Peyer's patch (tissue), 4 donors: Measurements from ENCODE around the gene DPEP3. TPM values are rescaled to one million over a fixed set of nuclear protein-coding genes. Genes with fewer than 3 reads are reported as not detected.
A peak's percentile ranks its signal among the peaks of the same experiment; 100 is the strongest.

Source experiments
- DNase-seq, 3 donors: peaks; one replicate each; pipeline ENCODE4 v3.0.0-alpha.2; 2017 to 2019
- H3K27ac ChIP-seq, 4 donors: fragments of 200-600 bp; sonication (generic); one replicate each; pipeline ENCODE4 v1.5.1; 2016 to 2019
- H3K27me3 ChIP-seq, 2 donors: fragments of 200-600 bp; sonication (generic); one replicate each; pipeline ENCODE4 v1.5.1; 2019
- H3K36me3 ChIP-seq, 3 donors: fragments of 200-600 bp; sonication (generic); one replicate each; pipeline ENCODE4 v1.5.1; 2016 to 2019
- H3K4me1 ChIP-seq, 4 donors: fragments of 200-600 bp; sonication (generic); one replicate each; pipeline ENCODE4 v1.5.1; 2016 to 2019
- H3K4me3 ChIP-seq, 4 donors: fragments of 200-600 bp; sonication (generic); 1 replicate in 3 of 4; 2 replicates in 1 of 4; pipeline ENCODE4 v1.5.1; 2016 to 2019; ENCODE audit warnings: mild to moderate bottlenecking in 1 of 4
- H3K9me3 ChIP-seq, 4 donors: fragments of 200-600 bp; sonication (generic); one replicate each; pipeline ENCODE4 v1.5.1; 2016 to 2019; ENCODE audit warnings: mild to moderate bottlenecking in 1 of 4
- CTCF ChIP-seq, 6 experiments: fragments of 450-650 bp in 4 of 6; fragments of 200-600 bp in 2 of 6; sonication (generic) in 1 of 6; IDR thresholded peaks; one replicate each; pipeline ENCODE4 v1.5.1; 2017 to 2019; ENCODE audit warnings: antibody characterized with exemption in 6 of 6, mild to moderate bottlenecking in 3 of 6, moderate library complexity in 1 of 6
- POLR2A ChIP-seq, 2 donors: fragments of 450-650 bp; IDR thresholded peaks; one replicate each; pipeline ENCODE4 v1.5.1; 2017; ENCODE audit warnings: antibody characterized with exemption in 2 of 2, mild to moderate bottlenecking in 2 of 2, moderate library complexity in 2 of 2
- total RNA-seq, 4 donors: library from RNA; depleted of rRNA; stranded (reverse); fragments of >200 nt; gene quantifications; one replicate each; pipeline ENCODE4 v1.1.0, GENCODE V29; 2016

DPEP3 gene
- total RNA-seq, 4 donors from 2014 or later: not detected

DNA sequence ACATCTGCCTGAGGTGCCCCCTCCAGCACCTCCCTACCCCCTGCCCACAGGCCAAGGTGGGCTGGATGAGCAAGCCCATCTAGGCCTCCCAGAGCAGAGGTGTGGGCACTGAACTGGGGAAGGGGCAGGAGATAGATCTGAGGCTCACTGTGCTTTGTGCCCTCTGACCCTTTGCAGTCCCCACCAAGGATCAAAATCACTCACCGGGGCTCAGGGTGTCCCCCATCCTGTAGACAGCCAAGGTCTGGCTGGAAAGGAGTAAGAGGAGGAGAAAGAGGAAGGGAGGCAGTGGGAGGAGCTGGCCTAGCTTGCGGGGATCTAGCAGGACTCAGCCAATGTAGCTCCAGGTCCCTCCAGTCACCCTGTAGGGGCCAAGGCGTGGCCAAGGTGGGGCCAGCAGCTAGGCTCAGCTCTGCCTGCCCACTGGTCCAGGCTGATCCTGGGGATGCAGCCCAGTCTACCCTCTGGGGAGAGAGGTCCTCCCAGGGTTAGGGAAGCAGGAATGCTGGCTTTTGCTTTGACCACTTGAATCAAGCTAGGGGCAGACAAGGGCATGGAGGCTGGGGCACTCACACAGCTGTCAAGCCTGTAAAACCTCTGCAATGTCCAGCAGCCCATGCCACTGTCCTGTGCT lies 13.6 kb downstream of the DPEP3 start:
- Histone ChIP-seq H3K27ac (peak overlapping the region in 3 of 4 donors; percentile 88 to 96 (median 93)), H3K4me1 (peaks cover 0 to 46% (median 7%) of the 10 kb centered on the region in 4 donors), H3K9me3 (no peaks in the 10 kb centered on the region), H3K36me3 (peaks cover 0 to 10% (median 0%) of the 10 kb centered on the region in 3 donors), H3K4me3 (peak overlapping the region in 2 of 4 donors; percentile 78 to 90), H3K27me3 (no peaks in the 10 kb centered on the region)
- DNase-seq: no peak
- TF ChIP-seq CTCF (IDR thresholded peaks at IDR 0.05): no peak
- no peak for TF ChIP-seq POLR2A (IDR thresholded peaks at IDR 0.05)

- H3K27ac ChIP-seq: peak overlapping the region in 2 of 4 donors; percentile 93 to 96
- TF ChIP-seq POLR2A (IDR thresholded peaks at IDR 0.05): no peak
- no peak for TF ChIP-seq CTCF (IDR thresholded peaks at IDR 0.05)
Observed at GRCh38 chr16:67965668-67966548, 14.4 kb downstream of the DPEP3 start.

GRCh38 chr16:67964477-67965131 lies 15.7 kb downstream of the DPEP3 start:
- no peak for DNase-seq
- TF ChIP-seq POLR2A (IDR thresholded peaks at IDR 0.05): no peak
- no peak for TF ChIP-seq CTCF (IDR thresholded peaks at IDR 0.05)
- Histone ChIP-seq H3K27me3 (no peaks in the 10 kb centered on the region), H3K4me3 (no peak overlapping the region), H3K9me3 (no peaks in the 10 kb centered on the region), H3K36me3 (peaks cover 0 to 23% (median 0%) of the 10 kb centered on the region in 3 donors), H3K4me1 (peaks cover 0 to 59% (median 7%) of the 10 kb centered on the region in 4 donors), H3K27ac (no peak overlapping the region)

More at GRCh38 chr16:67965668-67966548, 14.4 kb downstream of the DPEP3 start:
- Histone ChIP-seq H3K36me3 (peaks cover 0 to 17% (median 0%) of the 10 kb centered on the region in 3 donors), H3K4me3 (peak overlapping the region in 2 of 4 donors; percentile 78 to 90), H3K9me3 (no peaks in the 10 kb centered on the region), H3K4me1 (peaks cover 0 to 51% (median 7%) of the 10 kb centered on the region in 4 donors), H3K27me3 (no peaks in the 10 kb centered on the region)
- no peak for DNase-seq

GRCh38 chr16:67963662-67964321 lies 16.5 kb downstream of the DPEP3 start:
- TF ChIP-seq POLR2A (IDR thresholded peaks at IDR 0.05) (no peak), CTCF (IDR thresholded peaks at IDR 0.05) (no peak)
- peak overlapping the region in 2 of 4 donors; percentile 19 to 43 for H3K27ac ChIP-seq
- H3K27me3 ChIP-seq: no peaks in the 10 kb centered on the region
- peaks cover 0 to 61% (median 7%) of the 10 kb centered on the region in 4 donors for H3K4me1 ChIP-seq
- peaks cover 0 to 23% (median 0%) of the 10 kb centered on the region in 3 donors for H3K36me3 ChIP-seq
- no peak for DNase-seq
- H3K4me3 ChIP-seq: no peak overlapping the region
- no peaks in the 10 kb centered on the region for H3K9me3 ChIP-seq

- TF ChIP-seq CTCF (IDR thresholded peaks at IDR 0.05) (no peak), POLR2A (IDR thresholded peaks at IDR 0.05) (no peak)
- Histone ChIP-seq H3K4me3 (no peak overlapping the region), H3K9me3 (no peaks in the 10 kb centered on the region), H3K27me3 (no peaks in the 10 kb centered on the region), H3K36me3 (peaks cover 0 to 23% (median 0%) of the 10 kb centered on the region in 3 donors), H3K4me1 (peaks cover 0 to 61% (median 7%) of the 10 kb centered on the region in 4 donors), H3K27ac (peak overlapping the region in 2 of 4 donors; percentile 19 to 43)
- DNase-seq: no peak
Observed at GRCh38 chr16:67963292-67963661, 17.0 kb downstream of the DPEP3 start.
